NT2/D1 (cell line): ENCODE data around the gene USP21.

Experiments
- YY1 ChIP-seq: IDR thresholded peaks from 2 replicates; pipeline ENCODE4 v1.6.1; 2011; ENCODE audit not compliant: insufficient read length, insufficient read depth
- ZNF274 ChIP-seq: IDR thresholded peaks from 2 replicates; pipeline ENCODE4 v1.6.1; 2011; ENCODE audit warnings: mild to moderate bottlenecking, low read depth, low read length

GRCh38 chr1:161176468-161177111, 17.3 kb downstream of the USP21 start:
- TF ChIP-seq ZNF274, result no peak
- TF ChIP-seq YY1, result no peak
